K562 (cell line): ENCODE data around the gene MPDZ. TPM values are rescaled to one million over a fixed set of nuclear protein-coding genes. Genes with fewer than 3 reads are reported as not detected.

Source experiments
- ATAC-seq: fragments of 200-7000 bp; cut with Tn5 transposase; 3 replicates; pipeline ENCODE4 v1.9.1; 2020; ENCODE audit warnings: moderate library complexity
- BruUV-seq: library from RNA; stranded (reverse); fragments of 400-500 nt; replicated peaks from 2 replicates; lab custom pipeline; 2021; lab: Mats Ljungman, UMichigan
- CTCF ChIA-PET: fragments of 300-600 bp; formaldehyde crosslinking; extraction: SDS; loops from one replicate; lab custom pipeline; 2021; ENCODE audit warnings: low intra/inter-chr PET ratio; lab: Yijun Ruan, JAX
- POLR2A ChIA-PET: fragments of 300-600, 350-650 bp; sonication (Branson Sonifier 250); formaldehyde crosslinking; extraction: SDS; loops from one replicate; lab custom pipeline; 2021; ENCODE audit warnings: antibody characterized with exemption, inconsistent platforms; lab: Yijun Ruan, JAX
- DNase-seq, 4 experiments: peaks; one replicate each; pipeline versions ENCODE4 v3.0.0 to v3.0.0-alpha.2; 2011 to 2018; ENCODE audit warnings: low spot score in 3 of 4, mixed read lengths in 3 of 4; ENCODE audit errors: extremely low read depth in 1 of 4
- FAIRE-seq: peaks from 2 replicates; lab custom pipeline; 2011; peaks lifted over from hg19 to GRCh38; lab: Jason Lieb, UNC
- H2AFZ ChIP-seq: 2 replicates; pipeline ENCODE4 v1.6.0; 2011; ENCODE audit warnings: low read depth, low read length, control low read depth, inconsistent platforms
- H3K27ac ChIP-seq: fragments of 200-600 bp; 3 replicates; pipeline ENCODE4 v1.8.0; 2011; ENCODE audit warnings: low read depth, mild to moderate bottlenecking, control low read depth, inconsistent platforms, low read length, moderate library complexity, mixed read lengths; ENCODE audit errors: extremely low read depth
- H3K27me3 ChIP-seq, 2 experiments: fragments of 300-600 bp in 1 of 2; 2 replicates in 1 of 2; 3 replicates in 1 of 2; pipeline versions ENCODE4 v1.6.0 to v1.8.0; 2011; ENCODE audit warnings: inconsistent platforms in 2 of 2, low read length in 2 of 2, mild to moderate bottlenecking in 1 of 2, mixed read lengths in 1 of 2, moderate library complexity in 1 of 2; ENCODE audit not compliant: control insufficient read depth in 2 of 2, insufficient read depth in 2 of 2
- H3K36me3 ChIP-seq: fragments of 300-600 bp; 3 replicates; pipeline ENCODE4 v1.8.0; 2011; ENCODE audit warnings: mild to moderate bottlenecking, low read length, inconsistent platforms; ENCODE audit not compliant: control insufficient read depth, insufficient read depth
- H3K4me1 ChIP-seq, 2 experiments: fragments of 200-600 bp in 1 of 2; replicated peaks in 1 of 2; 2 replicates in 1 of 2; 3 replicates in 1 of 2; pipeline versions ENCODE4 v1.5.1 to v1.8.0; 2011; ENCODE audit warnings: inconsistent platforms in 2 of 2, low read length in 2 of 2, mild to moderate bottlenecking in 1 of 2, mixed read lengths in 1 of 2, moderate library complexity in 1 of 2; ENCODE audit not compliant: control insufficient read depth in 2 of 2, insufficient read depth in 2 of 2
- H3K4me2 ChIP-seq: 2 replicates; pipeline ENCODE4 v1.6.1; 2011; ENCODE audit warnings: low read length, control low read depth, inconsistent platforms, mixed read lengths; ENCODE audit not compliant: insufficient read depth
- H3K4me3 ChIP-seq: fragments of 200-600 bp; sonication (generic), shearing (Covaris generic); 2 replicates; pipeline ENCODE4 v1.5.1; 2016; ENCODE audit warnings: control low read depth, inconsistent platforms
- H3K79me2 ChIP-seq: fragments of 200-600 bp; 3 replicates; pipeline ENCODE4 v1.8.0; 2011; ENCODE audit warnings: low read length, inconsistent platforms; ENCODE audit not compliant: control insufficient read depth, insufficient read depth
- H3K9ac ChIP-seq, 2 experiments: 2 replicates each; pipeline versions ENCODE4 v1.6.0 to v1.6.1; 2011; ENCODE audit warnings: low read depth in 2 of 2, low read length in 2 of 2, control low read depth in 1 of 2, inconsistent platforms in 1 of 2, mild to moderate bottlenecking in 1 of 2, mixed read lengths in 1 of 2; ENCODE audit not compliant: insufficient read depth in 1 of 2
- H3K9me1 ChIP-seq: one replicate; pipeline ENCODE4 v1.6.0; 2011; ENCODE audit warnings: inconsistent platforms, mild to moderate bottlenecking, low read length, moderate library complexity; ENCODE audit not compliant: control insufficient read depth, insufficient read depth
- H3K9me3 ChIP-seq: replicated peaks from 2 replicates; pipeline ENCODE4 v1.5.1; 2011; ENCODE audit warnings: low read depth, low read length, inconsistent platforms; ENCODE audit not compliant: control insufficient read depth, insufficient read depth
- H4K20me1 ChIP-seq: replicated peaks from 2 replicates; pipeline ENCODE4 v1.6.1; 2011; ENCODE audit warnings: low read length, inconsistent platforms, mixed read lengths; ENCODE audit not compliant: control insufficient read depth, insufficient read depth
- ARID2 ChIP-seq: fragments of 450-650 bp; IDR thresholded peaks from 2 replicates; pipeline ENCODE4 v1.6.1; 2017; ENCODE audit warnings: antibody characterized with exemption, mild to moderate bottlenecking
- CAMTA2 ChIP-seq: fragments of 250-450 bp; sonication (Bioruptor Pico); conservative IDR thresholded peaks from 2 replicates; pipeline ENCODE4 v1.5.1; 2022
- CHCHD3 ChIP-seq: fragments of 250-450 bp; sonication (Bioruptor Pico); IDR thresholded peaks from 2 replicates; pipeline ENCODE4 v2.1.2; 2022; ENCODE audit warnings: mild to moderate bottlenecking
- CREB1 ChIP-seq, 2 experiments: sonication (generic) in 1 of 2; formaldehyde crosslinking in 1 of 2; IDR thresholded peaks; 2 replicates each; pipeline versions ENCODE4 v1.6.1 to v1.8.0; 2012 to 2022; ENCODE audit warnings: inconsistent platforms in 1 of 2, mild to moderate bottlenecking in 1 of 2, missing genetic modification reagents in 1 of 2, moderate library complexity in 1 of 2
- E2F8 ChIP-seq: fragments of 450-650 bp; IDR thresholded peaks from 2 replicates; pipeline ENCODE4 v1.7.1; 2018; ENCODE audit warnings: mild to moderate bottlenecking, low read depth; ENCODE audit not compliant: partially characterized antibody
- ELF2 ChIP-seq: fragments of 250-450 bp; sonication (Bioruptor Pico); IDR thresholded peaks from 2 replicates; pipeline ENCODE4 v1.5.0; 2021; ENCODE audit warnings: mild to moderate bottlenecking
- GTF2F1 ChIP-seq: IDR thresholded peaks from 2 replicates; pipeline ENCODE4 v1.6.1; 2011; ENCODE audit warnings: low read depth, low read length, improper control_type of control experiment
- MAFF ChIP-seq: IDR thresholded peaks from 2 replicates; pipeline ENCODE4 v1.6.1; 2012; ENCODE audit warnings: low read length, improper control_type of control experiment
- RAD21 ChIP-seq, 2 experiments: fragments of 250-450 bp in 1 of 2; fragments of 450-650 bp in 1 of 2; sonication (Bioruptor Pico) in 1 of 2; formaldehyde crosslinking in 1 of 2; IDR thresholded peaks in 1 of 2; conservative IDR thresholded peaks in 1 of 2; 2 replicates each; pipeline versions ENCODE4 v1.4.0 to v1.8.0; 2020 to 2022; ENCODE audit warnings: mild to moderate bottlenecking in 2 of 2, moderate library complexity in 1 of 2
- ZC3H11A ChIP-seq: IDR thresholded peaks from 2 replicates; pipeline ENCODE4 v1.6.1; 2012; ENCODE audit warnings: low read depth, low read length, improper control_type of control experiment
- ZHX1 ChIP-seq: fragments of 150-350 bp; conservative IDR thresholded peaks from 2 replicates; pipeline ENCODE4 v1.6.1; 2014; ENCODE audit warnings: low read length
- ZNF133 ChIP-seq: fragments of 250-450 bp; sonication (Bioruptor Pico); IDR thresholded peaks from 2 replicates; pipeline ENCODE4 v1.4.0; 2020; ENCODE audit warnings: mild to moderate bottlenecking
- ZNF507 ChIP-seq: conservative IDR thresholded peaks from 2 replicates; pipeline ENCODE4 v1.6.1; 2017; ENCODE audit warnings: missing genetic modification characterization, missing compliant biosample characterization
- WGBS: fragments of 100-300 bp; shearing (Covaris generic); methylation state at CpG from one replicate; pipeline ENCODE4 v1.1.6; 2016; ENCODE audit warnings: low coverage, mixed read lengths; ENCODE audit not compliant: insufficient coverage; ENCODE audit errors: missing lambda C conversion rate; 5-methylcytosine and 5-hydroxymethylcytosine counted together
- in situ Hi-C: fragments of 300-500 bp; cut with MboI; formaldehyde crosslinking; loops from 4 replicates; pipeline ENCODE4 v1.15.0; 2018; ENCODE audit warnings: inconsistent platforms, mixed read lengths
- intact Hi-C: fragments of 100-400 bp; cut with micrococcal nuclease; formaldehyde crosslinking; loops from 2 replicates; pipeline ENCODE4 v1.14.2; 2022
- polyA plus RNA-seq, 8 experiments: library from polyadenylated mRNA; depleted of rRNA in 4 of 8; stranded (reverse) in 5 of 8; unstranded in 3 of 8; fragments of >200 nt; fragmentation: Nextera tagmentation in 2 of 8; fragmentation: Illumina TruSeq in 1 of 8; extraction: Ambion mirVana in 2 of 8; extraction: Trizol in 1 of 8; gene quantifications; 2 replicates each; pipeline versions ENCODE4 v1.2.1 to v1.2.3, GENCODE V29; 2011 to 2014; ENCODE audit warnings: inconsistent platforms in 1 of 8, missing spikeins in 1 of 8
- total RNA-seq, 7 experiments: library from RNA; depleted of rRNA in 6 of 7; stranded (reverse); fragments of >200 nt in 6 of 7; fragmentation: Illumina TruSeq in 2 of 7; extraction: Trizol in 2 of 7; gene quantifications; 2 replicates each; pipeline versions ENCODE4 v1.2.1 to v1.2.3, GENCODE V29; 2011 to 2021; ENCODE audit warnings: low replicate concordance in 1 of 7
- TF ChIP-seq, protein P1 (sequence below): IDR thresholded peaks from 2 replicates; pipeline ENCODE4 v1.6.1; 2012; ENCODE audit warnings: low read depth, low read length, improper control_type of control experiment, borderline replicate concordance

Gene MPDZ
- total and polyA plus RNA-seq, 9 of the 15 experiments (the other 6 are each of a cell fraction or from before 2014, with no cell fraction given): 3.9 to 13.2 (median 5.7) TPM

GRCh38 chr9:13100914-13101572 lies 178.4 kb downstream of the MPDZ start (continued):
- TF ChIP-seq CHCHD3 (CRISPR knock-in tag): no peak
- TF ChIP-seq ZNF507 (tag): no peak
- TF ChIP-seq, all 486 proteins: peak for 0

DNA sequence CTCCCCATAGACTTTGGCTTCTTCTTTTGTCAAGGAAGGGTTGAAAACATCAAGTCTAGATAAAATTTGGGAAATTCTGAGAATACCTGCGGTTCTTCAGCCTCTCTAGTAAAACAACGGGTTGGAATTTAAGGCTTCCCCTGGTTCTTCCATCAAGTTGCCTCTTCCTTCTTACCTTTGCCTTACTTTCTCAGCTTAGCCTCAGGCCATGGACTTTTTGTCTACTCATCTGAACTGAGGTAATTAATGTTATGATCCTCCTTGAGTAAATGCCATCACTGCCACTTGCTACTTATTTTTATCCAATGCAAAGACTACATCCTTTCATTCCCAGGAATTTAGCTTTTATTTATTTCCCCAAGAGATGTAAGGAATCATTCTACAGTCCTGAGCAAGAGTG lies 184.4 kb downstream of the MPDZ start:
- no peak for DNase-seq
- intact Hi-C loops (no loop called here), in situ Hi-C loops (no loop called here)
- 0% methylated on average over 2 of the region's 2 CpGs for WGBS
- no peaks in the 10 kb centered on the region for H3K4me1 ChIP-seq
- H2AFZ ChIP-seq: no peak overlapping the region
- H3K27ac ChIP-seq: no peak overlapping the region
- H3K79me2 ChIP-seq: no peaks in the 10 kb centered on the region
- no TSS peak for BruUV-seq
- H3K9me3 ChIP-seq: no peaks in the 10 kb centered on the region
- ATAC-seq: no peak
- no peak overlapping the region for H3K9ac ChIP-seq
- ChIA-PET CTCF (no interaction called here), POLR2A (no interaction called here)
- H3K36me3 ChIP-seq: no peaks in the 10 kb centered on the region
- no peak overlapping the region for H3K4me2 ChIP-seq
- H3K27me3 ChIP-seq: no peaks in the 10 kb centered on the region
- no peak overlapping the region for H3K4me3 ChIP-seq
- no peaks in the 10 kb centered on the region for H4K20me1 ChIP-seq
- no peaks in the 10 kb centered on the region for H3K9me1 ChIP-seq
- no peak for FAIRE-seq
- TF ChIP-seq, protein P1, sequence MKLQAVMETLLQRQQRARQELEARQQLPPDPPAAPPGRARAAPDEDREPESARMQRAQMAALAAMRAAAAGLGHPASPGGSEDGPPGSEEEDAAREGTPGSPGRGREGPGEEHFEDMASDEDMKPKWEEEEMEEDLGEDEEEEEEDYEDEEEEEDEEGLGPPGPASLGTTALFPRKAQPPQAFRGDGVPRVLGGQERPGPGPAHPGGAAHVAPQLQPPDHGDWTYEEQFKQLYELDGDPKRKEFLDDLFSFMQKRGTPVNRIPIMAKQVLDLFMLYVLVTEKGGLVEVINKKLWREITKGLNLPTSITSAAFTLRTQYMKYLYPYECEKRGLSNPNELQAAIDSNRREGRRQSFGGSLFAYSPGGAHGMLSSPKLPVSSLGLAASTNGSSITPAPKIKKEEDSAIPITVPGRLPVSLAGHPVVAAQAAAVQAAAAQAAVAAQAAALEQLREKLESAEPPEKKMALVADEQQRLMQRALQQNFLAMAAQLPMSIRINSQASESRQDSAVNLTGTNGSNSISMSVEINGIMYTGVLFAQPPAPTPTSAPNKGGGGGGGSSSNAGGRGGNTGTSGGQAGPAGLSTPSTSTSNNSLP: no peak
- TF ChIP-seq CREB1 (IDR thresholded peaks at IDR 0.05): no peak
- no peak for TF ChIP-seq CREB1 (CRISPR knock-in tag; IDR thresholded peaks at IDR 0.05)
- TF ChIP-seq E2F8: no peak
- no peak for TF ChIP-seq ELF2 (CRISPR knock-in tag)
- no peak for TF ChIP-seq GTF2F1
- TF ChIP-seq ZC3H11A: no peak
- no peak for TF ChIP-seq CAMTA2
- TF ChIP-seq ZNF133: no peak
- TF ChIP-seq RAD21 (CRISPR knock-in tag; conservative IDR thresholded peaks at IDR 0.05 in 1 of 2, IDR thresholded peaks at IDR 0.05 in 1 of 2): no peak
- no peak for TF ChIP-seq ARID2
- TF ChIP-seq MAFF: no peak
- no peak for TF ChIP-seq ZHX1
